22Rv1 (cell line): ENCODE data around the gene ATXN7L1.

Source experiments
- ZFX ChIP-seq: fragments of 450-650 bp; IDR thresholded peaks from 2 replicates; pipeline ENCODE4 v1.6.1; 2017; ENCODE audit warnings: antibody characterized with exemption, borderline replicate concordance
- TF ChIP-seq, protein P1 (sequence below): fragments of 450-650 bp; IDR thresholded peaks from 2 replicates; pipeline ENCODE4 v1.5.1; 2017; ENCODE audit warnings: mild to moderate bottlenecking

- TF ChIP-seq, protein P1, sequence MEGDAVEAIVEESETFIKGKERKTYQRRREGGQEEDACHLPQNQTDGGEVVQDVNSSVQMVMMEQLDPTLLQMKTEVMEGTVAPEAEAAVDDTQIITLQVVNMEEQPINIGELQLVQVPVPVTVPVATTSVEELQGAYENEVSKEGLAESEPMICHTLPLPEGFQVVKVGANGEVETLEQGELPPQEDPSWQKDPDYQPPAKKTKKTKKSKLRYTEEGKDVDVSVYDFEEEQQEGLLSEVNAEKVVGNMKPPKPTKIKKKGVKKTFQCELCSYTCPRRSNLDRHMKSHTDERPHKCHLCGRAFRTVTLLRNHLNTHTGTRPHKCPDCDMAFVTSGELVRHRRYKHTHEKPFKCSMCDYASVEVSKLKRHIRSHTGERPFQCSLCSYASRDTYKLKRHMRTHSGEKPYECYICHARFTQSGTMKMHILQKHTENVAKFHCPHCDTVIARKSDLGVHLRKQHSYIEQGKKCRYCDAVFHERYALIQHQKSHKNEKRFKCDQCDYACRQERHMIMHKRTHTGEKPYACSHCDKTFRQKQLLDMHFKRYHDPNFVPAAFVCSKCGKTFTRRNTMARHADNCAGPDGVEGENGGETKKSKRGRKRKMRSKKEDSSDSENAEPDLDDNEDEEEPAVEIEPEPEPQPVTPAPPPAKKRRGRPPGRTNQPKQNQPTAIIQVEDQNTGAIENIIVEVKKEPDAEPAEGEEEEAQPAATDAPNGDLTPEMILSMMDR: no peak
- no peak for TF ChIP-seq ZFX
Measured at GRCh38 chr7:105807448-105807762, 69.0 kb downstream of the ATXN7L1 start.
